DMS53 treated with DMSO at 0.1 percent for 48 hours (cell line): ENCODE data around the gene C15orf61.

ENCODE experiments used
- DNase-seq: peaks from one replicate; lab custom pipeline; 2025; ENCODE audit not compliant: unreplicated experiment; lab: John Stamatoyannopoulos, UW

C15orf61 gene

DNA sequence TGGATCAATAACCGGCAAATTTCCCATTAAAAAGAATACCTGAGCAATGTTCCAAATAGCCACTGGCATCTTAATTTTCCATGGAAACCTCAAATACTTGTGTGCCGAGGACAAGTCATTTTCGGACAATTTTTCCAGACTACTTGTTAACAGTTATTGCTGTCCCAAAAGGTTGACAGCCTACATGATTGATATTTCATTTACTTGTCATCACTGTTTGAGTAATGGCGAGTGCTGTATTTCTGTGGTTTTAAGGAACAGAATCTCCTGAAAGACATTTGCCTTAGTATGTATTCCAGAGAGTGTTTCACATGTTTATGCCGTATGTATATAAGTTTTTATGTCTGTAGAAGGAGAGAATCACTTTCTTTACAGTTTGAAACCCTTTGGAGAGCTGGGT lies 58.2 kb downstream of the C15orf61 start:
- no peak for DNase-seq
